ENCODE results near the gene MRGPRF.
"Not testable (repeated sequence)": the region's sequence is repeated elsewhere in the genome, so short reads cannot be mapped to it uniquely, and the experiment has no call there.

The MRGPRF gene

GRCh38 chr11:68987211-68987610, 25.8 kb downstream of the MRGPRF start:
- no peak for DNase-seq (ENCODE audit: low spot score)

DNA sequence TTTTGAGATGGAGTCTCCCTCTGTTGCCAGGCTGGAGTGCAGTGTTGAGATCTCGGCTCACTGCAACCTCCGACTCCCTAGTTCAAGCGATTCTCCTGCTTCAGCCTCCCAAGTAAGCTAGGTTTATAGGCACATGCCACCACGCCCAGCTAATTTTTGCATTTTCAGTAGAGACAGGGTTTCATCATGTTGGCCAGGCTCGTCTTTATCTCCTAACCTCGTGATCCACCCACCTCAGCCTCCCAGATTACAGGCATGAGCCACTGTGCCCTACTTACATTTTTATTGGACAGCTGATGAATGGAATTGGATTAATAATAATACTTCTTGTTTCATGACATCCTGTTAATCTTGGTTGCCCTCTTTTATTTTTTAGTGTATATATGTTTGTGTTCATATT, 29.2 kb downstream of the MRGPRF start:
- no peak for DNase-seq (ENCODE audit: low spot score)

DNA sequence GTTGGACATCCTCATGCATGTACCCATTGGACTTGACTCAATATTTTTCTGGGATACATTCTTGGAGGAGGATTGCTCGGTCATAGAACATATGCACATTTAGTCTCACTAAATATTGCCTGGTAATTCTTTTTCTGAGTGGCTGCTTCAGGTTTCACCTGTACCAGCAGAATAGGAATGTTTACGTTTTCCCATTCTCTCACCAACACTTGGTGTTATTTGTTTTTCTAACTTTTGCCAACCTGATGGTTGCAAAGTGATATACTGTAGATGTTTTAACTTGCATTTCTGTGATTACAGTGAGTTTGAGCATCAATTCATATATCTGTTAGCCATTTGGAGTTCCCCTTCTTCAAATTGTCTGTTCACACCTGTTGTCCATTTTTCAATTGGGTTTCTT, 30.9 kb downstream of the MRGPRF start:
- no peak for DNase-seq (ENCODE audit: low spot score)

GRCh38 chr11:68980776-68981065, 32.3 kb downstream of the MRGPRF start, which contains the start of gene MRGPRD:
TSS of gene MRGPRD (minus strand) at chr11:68980986. CDS start at chr11:68980986, 0 bp downstream.
- no peak for DNase-seq (ENCODE audit: low spot score)

DNA sequence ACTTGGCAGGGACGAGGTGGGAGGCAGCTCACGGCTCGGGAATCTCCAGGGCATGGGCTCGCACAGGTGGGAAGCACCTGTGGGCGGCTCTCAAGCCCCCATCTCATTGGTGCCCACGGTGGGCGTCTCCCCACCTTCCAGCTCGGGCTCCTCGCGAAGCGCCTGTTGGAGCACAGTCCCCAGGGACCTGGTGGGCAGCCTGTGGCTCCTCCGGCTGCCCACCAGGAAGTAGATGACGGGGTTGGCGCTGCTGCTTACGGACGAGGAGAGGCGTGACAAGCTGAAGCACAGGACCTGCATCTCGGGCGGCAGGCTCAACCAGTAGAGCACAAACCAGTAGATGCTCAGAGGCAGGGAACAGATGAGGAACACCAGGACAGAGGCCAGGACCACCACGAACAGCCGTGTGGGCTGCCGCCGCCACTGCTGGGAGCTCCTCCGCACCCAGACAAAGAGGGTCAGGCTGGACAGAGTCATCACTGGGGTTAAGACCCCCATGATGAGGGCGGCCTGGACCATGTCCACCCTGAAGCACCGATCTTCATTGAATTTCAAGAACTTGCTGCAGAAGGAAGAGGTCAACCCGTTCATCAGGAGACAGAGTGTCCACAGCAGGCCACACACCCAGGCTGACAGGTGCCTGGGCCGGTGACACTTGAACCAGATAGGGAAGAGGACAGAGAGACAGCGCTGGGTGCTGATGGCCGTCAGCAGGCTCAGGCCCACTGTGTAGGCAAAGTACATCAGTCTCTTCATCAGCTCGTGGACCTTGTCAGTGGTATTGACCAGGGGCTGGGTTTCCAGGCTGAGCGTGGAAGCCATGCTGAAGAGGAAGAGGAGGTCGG, 32.9 kb downstream of the MRGPRF start:
- DNase-seq (ENCODE audit: low spot score): no peak

GRCh38 chr11:68978931-68979594, 34.0 kb downstream of the MRGPRF start:
- peak; percentile 74 for DNase-seq (ENCODE audit: low spot score)

GRCh38 chr11:68978626-68978930, 34.5 kb downstream of the MRGPRF start:
- no peak for DNase-seq (ENCODE audit: low spot score)

- no peak for DNase-seq (ENCODE audit: low spot score)
Measured at GRCh38 chr11:68977781-68978625, 35.0 kb downstream of the MRGPRF start.

GRCh38 chr11:68976563-68976962, 36.5 kb downstream of the MRGPRF start:
- no peak for DNase-seq (ENCODE audit: low spot score)

GRCh38 chr11:68976095-68976494, 37.0 kb downstream of the MRGPRF start:
- no peak for DNase-seq (ENCODE audit: low spot score)

DNA sequence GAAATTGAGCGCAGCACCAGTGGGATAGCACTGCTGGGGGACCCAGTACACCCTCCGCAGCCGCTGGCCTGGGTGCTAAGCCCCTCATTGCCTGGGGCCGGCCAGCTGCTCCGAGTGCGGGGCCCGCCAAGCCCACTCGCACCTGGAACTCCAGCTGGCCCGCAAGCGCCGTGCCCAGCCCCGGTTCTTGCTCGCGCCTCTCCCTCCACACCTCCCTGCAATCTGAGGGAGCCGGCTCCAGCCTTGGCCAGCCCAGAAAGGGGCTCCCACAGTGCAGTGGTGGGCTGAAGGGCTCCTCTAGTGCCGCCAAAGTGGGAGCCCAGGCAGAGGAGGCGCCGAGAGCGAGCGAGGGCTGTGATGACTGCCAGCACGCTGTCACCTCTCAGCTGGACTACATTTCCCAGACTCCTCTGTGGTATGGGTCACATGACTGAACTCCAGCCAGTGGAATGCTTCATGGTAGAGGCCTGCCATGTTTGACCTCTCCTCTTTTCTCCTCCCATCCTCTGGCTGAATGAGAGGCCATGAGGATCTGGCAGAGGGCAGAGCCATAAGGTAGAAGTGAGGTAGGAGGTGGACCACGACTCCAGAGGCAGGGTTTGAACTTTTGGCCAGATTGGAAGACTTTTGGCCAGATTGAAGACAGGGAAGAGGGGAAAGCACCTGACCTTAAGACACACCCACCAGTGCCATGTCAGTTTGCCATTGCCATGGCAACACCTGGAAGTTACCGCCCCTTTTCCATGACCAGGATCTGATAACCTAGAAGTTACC, 38.4 kb downstream of the MRGPRF start:
- DNase-seq (ENCODE audit: low spot score): no peak

- not testable (repeated sequence) for DNase-seq (ENCODE audit: low spot score)
Measured at GRCh38 chr11:68973706-68974105, 39.3 kb downstream of the MRGPRF start.

- no peak for DNase-seq (ENCODE audit: low spot score)
Measured at GRCh38 chr11:68973219-68973618, 39.8 kb downstream of the MRGPRF start.

- DNase-seq (ENCODE audit: low spot score): no peak
Measured at GRCh38 chr11:68970921-68971636, 42.0 kb downstream of the MRGPRF start.

DNA sequence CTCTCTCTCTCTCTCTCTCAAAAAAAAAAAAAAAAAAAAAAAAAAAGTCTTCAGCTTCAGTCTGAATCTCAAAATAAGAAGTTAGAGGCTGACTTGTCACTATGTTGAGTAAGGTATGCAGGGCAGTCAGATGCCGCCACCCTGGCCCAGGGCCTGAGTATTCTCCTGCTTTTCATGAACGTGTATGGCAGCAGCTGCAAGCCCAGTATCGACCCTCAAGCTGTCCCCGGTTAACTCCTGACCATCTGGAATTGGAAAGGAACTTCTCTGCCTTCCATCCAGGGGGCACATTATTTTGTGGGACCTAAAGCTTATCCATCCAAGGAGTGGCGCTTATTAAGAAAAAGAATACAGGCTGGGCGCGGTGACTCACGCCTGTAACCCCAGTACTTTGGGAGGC, 43.7 kb downstream of the MRGPRF start:
- no peak for DNase-seq (ENCODE audit: low spot score)

DNA sequence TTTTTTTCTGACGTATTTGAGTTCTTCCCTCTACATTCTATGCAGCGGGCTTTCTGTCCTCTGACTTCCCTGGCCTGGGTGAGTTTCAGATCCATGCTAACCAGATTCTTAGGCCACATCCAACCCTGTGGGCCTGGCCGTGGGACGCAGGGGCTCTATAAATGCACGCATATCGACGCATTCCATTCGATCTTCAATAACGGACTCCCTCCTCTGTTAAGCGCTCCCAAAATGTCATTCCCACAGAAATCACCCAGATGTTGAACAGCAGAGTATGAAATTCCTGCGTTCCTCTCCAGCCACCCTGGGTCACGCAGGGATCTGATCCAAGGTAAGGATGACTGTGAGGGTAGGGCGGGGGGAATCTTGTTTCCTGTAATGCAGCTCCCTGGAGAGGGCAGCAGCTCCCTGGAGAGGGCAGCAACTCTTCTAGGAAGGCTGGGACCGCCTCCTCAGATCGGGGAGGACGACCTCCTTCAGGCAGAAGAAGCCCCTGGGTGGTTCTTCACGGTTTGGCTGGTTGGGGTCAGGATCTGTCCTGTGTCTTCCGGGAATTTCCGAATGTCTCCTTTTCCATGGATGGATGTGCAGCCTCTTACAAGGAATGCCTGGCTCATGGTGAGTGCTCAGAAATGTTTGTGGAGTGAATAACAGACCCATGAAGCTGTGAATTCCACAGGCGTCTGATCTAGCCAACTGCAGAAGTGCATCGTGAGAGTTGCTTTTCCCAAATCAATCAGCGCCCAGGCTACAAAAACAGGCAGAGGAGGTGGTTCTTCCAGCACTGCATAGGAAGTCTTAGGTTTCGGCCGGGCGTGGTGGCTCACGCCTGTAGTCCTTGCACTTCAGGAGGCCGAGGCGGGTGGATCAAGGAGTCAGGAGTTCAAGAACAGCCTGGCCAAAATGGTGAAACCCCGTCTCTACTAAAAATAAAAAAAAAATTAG, 44.5 kb downstream of the MRGPRF start:
- DNase-seq (ENCODE audit: low spot score): no peak

- no peak for DNase-seq (ENCODE audit: low spot score)
Measured at GRCh38 chr11:68966894-68967780, 45.9 kb downstream of the MRGPRF start.

DNA sequence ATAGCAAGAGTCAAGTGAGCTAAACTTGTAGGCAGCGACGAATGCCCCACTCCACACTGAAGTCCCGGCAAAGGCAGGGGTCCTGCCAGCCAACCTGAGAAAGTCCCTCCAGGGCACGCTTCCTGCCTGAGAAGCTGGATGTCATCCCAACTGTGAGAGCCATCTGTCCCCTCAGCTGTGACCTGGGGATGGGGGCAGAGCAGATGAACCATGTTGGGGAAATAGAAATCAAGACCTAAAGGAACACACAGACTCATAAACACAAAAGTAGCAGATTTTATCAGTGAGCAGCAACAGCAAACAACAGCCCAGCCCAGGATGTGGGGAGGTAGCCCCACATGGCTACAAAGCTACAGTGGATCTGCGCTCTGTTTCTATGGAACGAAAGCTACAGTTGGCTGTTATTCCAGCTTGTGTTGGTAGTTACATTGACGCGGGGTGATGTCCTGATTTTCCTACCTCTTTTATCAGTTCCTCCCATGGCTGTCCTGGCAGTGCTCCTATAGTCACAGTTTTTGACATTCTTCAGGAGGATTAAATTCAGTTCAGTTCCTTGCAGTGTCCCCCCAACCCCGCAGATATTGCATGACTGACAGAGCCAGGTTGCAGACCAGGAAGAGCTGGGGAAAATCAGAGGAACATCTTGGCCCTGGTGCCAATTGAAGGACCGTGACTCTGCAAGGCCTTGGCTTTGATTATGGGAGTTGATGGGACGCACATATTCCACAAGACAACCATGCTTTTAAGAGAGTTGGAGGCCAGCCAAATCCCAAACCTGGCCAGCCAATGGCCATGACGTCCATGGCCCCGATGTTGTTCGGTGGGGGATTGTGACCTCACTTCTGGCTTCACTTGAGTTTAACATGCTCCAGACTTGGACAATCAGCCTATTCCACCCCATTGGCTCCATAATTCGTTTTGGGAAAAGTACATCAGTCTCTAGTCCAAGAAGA, 46.9 kb downstream of the MRGPRF start:
- DNase-seq (ENCODE audit: low spot score): peak; percentile 80
